Pulmonary artery endothelial cell (primary cell): Measurements from ENCODE around the gene MACROH2A1. TPM values are rescaled to one million over a fixed set of nuclear protein-coding genes. Genes with fewer than 3 reads are reported as not detected.

Source experiments
- DNase-seq: peaks from one replicate; pipeline ENCODE4 v3.0.0-alpha.2; 2011; ENCODE audit warnings: low read depth, low spot score
- total RNA-seq: library from RNA; depleted of rRNA; stranded (reverse); fragments of >200 nt; gene quantifications from 2 replicates; pipeline ENCODE4 v1.2.3, GENCODE V29; 2014

MACROH2A1 gene
- total RNA-seq, 1 donor from 2014 or later = 194 TPM

- DNase-seq = no peak
Observed at GRCh38 chr5:135289651-135290050, 109.4 kb downstream of the MACROH2A1 start.

- no peak for DNase-seq
Observed at GRCh38 chr5:135287551-135287950, 111.5 kb downstream of the MACROH2A1 start.

Other genes with a start within 250 kb of the MACROH2A1 start
- not detected in 2 replicates for gene DCANP1, start 48.1 kb upstream of the MACROH2A1 start, total RNA-seq
- gene TIFAB, start 53.1 kb upstream of the MACROH2A1 start, total RNA-seq = not detected in 2 replicates
- not detected in 2 replicates for gene NEUROG1, start 136.7 kb upstream of the MACROH2A1 start, total RNA-seq
- gene CXCL14, start 179.8 kb upstream of the MACROH2A1 start, total RNA-seq = not detected in 2 replicates